Inferior parietal cortex (tissue), 1 donor: ENCODE data around the gene RIT2.

Experiments
- DNase-seq: peaks from one replicate; pipeline ENCODE4 v3.0.0-alpha.2; 2016; ENCODE audit errors: extremely low spot score

RIT2 gene

GRCh38 chr18:43012951-43013350 is 102.5 kb downstream of the RIT2 start:
- no peak for DNase-seq

GRCh38 chr18:43010611-43011010 is 104.9 kb downstream of the RIT2 start:
- no peak for DNase-seq

GRCh38 chr18:43009674-43010073 is 105.8 kb downstream of the RIT2 start:
- no peak for DNase-seq

GRCh38 chr18:43007365-43007764 is 108.1 kb downstream of the RIT2 start:
- DNase-seq = no peak

GRCh38 chr18:43004421-43004820 is 111.1 kb downstream of the RIT2 start:
- no peak for DNase-seq

GRCh38 chr18:43001821-43002220 is 113.7 kb downstream of the RIT2 start:
- DNase-seq = no peak

GRCh38 chr18:42996824-42997223 is 118.7 kb downstream of the RIT2 start:
- DNase-seq = no peak

GRCh38 chr18:42980426-42980825 is 135.1 kb downstream of the RIT2 start:
- no peak for DNase-seq

- no peak for DNase-seq
Measured at GRCh38 chr18:42977982-42978637, 137.4 kb downstream of the RIT2 start.

- DNase-seq = no peak
Measured at GRCh38 chr18:42976869-42977590, 138.5 kb downstream of the RIT2 start.

- no peak for DNase-seq
Measured at GRCh38 chr18:42969366-42969765, 146.1 kb downstream of the RIT2 start.

GRCh38 chr18:42961298-42961697 is 154.2 kb downstream of the RIT2 start:
- no peak for DNase-seq

GRCh38 chr18:42959528-42959927 is 156.0 kb downstream of the RIT2 start:
- no peak for DNase-seq

GRCh38 chr18:42958353-42958752 is 157.1 kb downstream of the RIT2 start:
- no peak for DNase-seq

GRCh38 chr18:42956287-42956686 is 159.2 kb downstream of the RIT2 start:
- no peak for DNase-seq

- DNase-seq = no peak
Measured at GRCh38 chr18:42954887-42955286, 160.6 kb downstream of the RIT2 start.

GRCh38 chr18:42953306-42953705 is 162.2 kb downstream of the RIT2 start:
- DNase-seq = no peak

- DNase-seq = no peak
Measured at GRCh38 chr18:42950732-42951131, 164.8 kb downstream of the RIT2 start.

GRCh38 chr18:42948831-42949230 is 166.7 kb downstream of the RIT2 start:
- no peak for DNase-seq

- no peak for DNase-seq
Measured at GRCh38 chr18:42941860-42942259, 173.6 kb downstream of the RIT2 start.

GRCh38 chr18:42941021-42941420 is 174.5 kb downstream of the RIT2 start:
- DNase-seq = no peak

- no peak for DNase-seq
Measured at GRCh38 chr18:42937436-42937835, 178.0 kb downstream of the RIT2 start.

- DNase-seq = no peak
Measured at GRCh38 chr18:42936289-42936688, 179.2 kb downstream of the RIT2 start.

GRCh38 chr18:42931491-42931890 is 184.0 kb downstream of the RIT2 start:
- DNase-seq = no peak
